Activated T-cell treated with anti-CD3 and anti-CD28 coated beads, Interleukin-2, amount 50 U/mL, for 24 hours (primary cell): ENCODE data around the gene B3GNT4.

Experiments used
- DNase-seq: peaks from one replicate; pipeline ENCODE4 v3.0.0-alpha.2; 2020
- H3K27ac Mint-ChIP-seq: 2 replicates; pipeline ENCODE4 v1.8.0; 2020; ENCODE audit warnings: mild to moderate bottlenecking, mixed read lengths
- H3K27me3 Mint-ChIP-seq: 2 replicates; pipeline ENCODE4 v1.8.0; 2020; ENCODE audit warnings: mixed read lengths
- H3K36me3 Mint-ChIP-seq: 2 replicates; pipeline ENCODE4 v1.8.0; 2020; ENCODE audit warnings: low read depth, mixed read lengths
- H3K4me1 Mint-ChIP-seq: 2 replicates; pipeline ENCODE4 v1.8.0; 2020; ENCODE audit warnings: low read depth, mixed read lengths
- H3K4me3 Mint-ChIP-seq: 2 replicates; pipeline ENCODE4 v1.8.0; 2020; ENCODE audit warnings: mild to moderate bottlenecking, moderate library complexity, mixed read lengths
- H3K9me3 Mint-ChIP-seq: 2 replicates; pipeline ENCODE4 v1.8.0; 2020; ENCODE audit warnings: mixed read lengths

The B3GNT4 gene

DNA sequence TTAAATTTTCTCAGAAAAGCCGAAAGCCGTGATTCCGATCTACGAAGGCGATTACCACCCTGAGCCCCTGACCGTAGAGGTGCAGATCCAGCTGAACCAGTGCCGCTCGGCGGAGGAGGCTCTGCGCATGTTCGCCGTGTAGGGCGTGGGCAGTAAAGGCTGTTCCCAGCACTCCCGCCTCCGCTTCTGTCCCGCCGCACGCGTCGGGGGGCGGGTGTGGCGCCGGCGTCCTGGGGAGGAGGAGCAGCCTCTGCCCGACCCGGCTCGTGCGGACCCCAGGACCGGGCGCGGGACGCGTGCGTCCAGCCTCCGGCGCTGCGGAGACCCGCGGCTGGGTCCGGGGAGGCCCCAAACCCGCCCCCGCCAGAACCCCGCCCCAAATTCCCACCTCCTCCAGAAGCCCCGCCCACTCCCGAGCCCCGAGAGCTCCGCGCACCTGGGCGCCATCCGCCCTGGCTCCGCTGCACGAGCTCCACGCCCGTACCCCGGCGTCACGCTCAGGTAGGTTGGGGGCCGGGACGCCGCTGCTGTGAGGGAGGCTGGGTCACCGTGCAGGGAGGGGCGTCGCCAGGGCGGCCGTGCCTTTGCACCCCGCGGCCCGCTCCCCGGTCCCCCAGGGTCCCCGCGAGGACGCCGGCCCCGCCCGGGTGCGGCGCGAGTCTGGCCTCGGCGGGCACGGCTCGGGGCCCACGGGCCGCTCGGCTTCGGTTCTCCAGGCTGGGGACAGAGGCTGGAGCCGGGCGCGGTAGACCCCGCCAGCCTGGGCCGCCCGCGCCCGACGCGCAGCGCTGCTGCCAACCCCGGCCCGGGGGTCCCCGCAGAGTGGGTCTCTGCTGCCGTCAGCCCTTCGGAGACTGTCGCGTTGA, at the start of gene B3GNT4:
Gene B3GNT4 (plus strand): TSS at position 409 of the 866 bp plus-strand sequence. CDS start 910 bp downstream, outside the sequence.
- Mint-ChIP-seq H3K27me3 (peaks cover 31% of the 10 kb centered on the region), H3K9me3 (no peaks in the 10 kb centered on the region), H3K27ac (no peak within 1 kb of the TSS), H3K4me3 (peak within 1 kb of the TSS; percentile 77), H3K36me3 (peaks cover 22% of the 10 kb centered on the region), H3K4me1 (peaks cover 14% of the 10 kb centered on the region)
- DNase-seq = peak; percentile 79

- Mint-ChIP-seq H3K27me3 (no peaks in the 10 kb centered on the region), H3K9me3 (no peaks in the 10 kb centered on the region), H3K4me1 (no peaks in the 10 kb centered on the region), H3K27ac (no peak overlapping the region), H3K36me3 (no peaks in the 10 kb centered on the region), H3K4me3 (no peak overlapping the region)
- no peak for DNase-seq
Measured at GRCh38 chr12:122155705-122156104, 47.8 kb upstream of the B3GNT4 start.

DNA sequence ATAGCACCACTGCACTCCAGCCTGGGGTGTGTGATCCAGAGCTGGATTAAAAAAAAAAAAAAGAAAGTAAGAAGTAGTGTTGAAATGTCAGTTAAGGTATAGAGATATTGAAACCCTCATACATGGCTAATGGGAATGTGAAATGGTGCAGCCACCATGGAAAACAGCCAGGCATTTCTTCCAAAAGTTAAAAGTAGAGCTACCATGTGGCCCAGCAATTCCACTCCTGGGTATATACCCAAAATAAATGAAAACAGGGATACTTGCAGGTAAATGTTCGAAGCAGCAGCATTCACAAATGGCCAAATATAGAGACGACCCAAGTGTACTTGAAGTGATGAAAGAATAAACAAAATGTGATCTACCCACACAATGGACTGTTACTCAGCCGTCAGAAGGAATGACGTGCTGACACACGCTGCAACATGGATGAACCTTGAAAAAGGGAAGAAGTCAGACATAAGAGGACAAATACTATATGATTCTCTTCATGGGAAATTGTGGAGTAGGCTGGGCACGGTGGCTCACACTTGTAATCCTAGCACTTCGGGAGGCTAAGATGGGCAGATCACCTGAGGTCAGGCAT, 44.7 kb upstream of the B3GNT4 start:
- Mint-ChIP-seq H3K27me3 (no peaks in the 10 kb centered on the region), H3K9me3 (no peaks in the 10 kb centered on the region), H3K4me1 (peaks cover 12% of the 10 kb centered on the region), H3K27ac (no peak overlapping the region), H3K4me3 (no peak overlapping the region), H3K36me3 (no peaks in the 10 kb centered on the region)
- no peak for DNase-seq

GRCh38 chr12:122159882-122160281, 43.6 kb upstream of the B3GNT4 start:
- H3K27ac Mint-ChIP-seq = no peak overlapping the region

GRCh38 chr12:122160761-122161160, 42.7 kb upstream of the B3GNT4 start:
- no peak for DNase-seq
- Mint-ChIP-seq H3K27me3 (peaks cover 7% of the 10 kb centered on the region), H3K4me1 (peaks cover 12% of the 10 kb centered on the region), H3K36me3 (no peaks in the 10 kb centered on the region), H3K4me3 (no peak overlapping the region), H3K9me3 (no peaks in the 10 kb centered on the region), H3K27ac (no peak overlapping the region)

More at GRCh38 chr12:122159882-122160281, 43.6 kb upstream of the B3GNT4 start:
- DNase-seq = no peak
- H3K9me3 Mint-ChIP-seq = no peaks in the 10 kb centered on the region
- peaks cover 12% of the 10 kb centered on the region for H3K4me1 Mint-ChIP-seq
- H3K4me3 Mint-ChIP-seq = no peak overlapping the region
- H3K36me3 Mint-ChIP-seq = no peaks in the 10 kb centered on the region
- H3K27me3 Mint-ChIP-seq = peaks cover 4% of the 10 kb centered on the region

DNA sequence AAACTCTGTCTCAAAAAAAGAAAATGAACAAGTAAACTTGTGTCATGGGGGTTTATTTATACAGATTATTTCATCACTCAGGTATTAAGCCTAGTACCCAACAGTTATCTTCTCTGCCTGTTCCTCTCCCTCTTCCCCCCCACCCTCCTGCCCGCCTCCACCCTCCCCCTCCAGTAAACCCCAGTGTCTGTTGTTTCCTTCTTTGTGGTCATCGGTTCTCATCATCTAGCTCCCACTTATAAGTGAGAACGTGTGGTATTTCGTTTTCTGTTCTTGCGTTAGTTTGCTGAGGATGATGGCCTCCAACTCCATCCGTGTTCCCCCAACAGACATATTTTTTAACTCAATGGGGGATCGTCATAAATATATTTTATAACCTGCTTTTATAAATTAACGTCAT, 41.8 kb upstream of the B3GNT4 start:
- Mint-ChIP-seq H3K4me1 (peaks cover 16% of the 10 kb centered on the region), H3K36me3 (no peaks in the 10 kb centered on the region), H3K27ac (no peak overlapping the region), H3K9me3 (no peaks in the 10 kb centered on the region), H3K27me3 (peaks cover 7% of the 10 kb centered on the region), H3K4me3 (no peak overlapping the region)
- DNase-seq = no peak

- Mint-ChIP-seq H3K27me3 (peaks cover 15% of the 10 kb centered on the region), H3K9me3 (no peaks in the 10 kb centered on the region), H3K36me3 (no peaks in the 10 kb centered on the region), H3K4me3 (no peak overlapping the region), H3K27ac (no peak overlapping the region), H3K4me1 (peaks cover 24% of the 10 kb centered on the region)
- no peak for DNase-seq
Measured at GRCh38 chr12:122162976-122163375, 40.5 kb upstream of the B3GNT4 start.

DNA sequence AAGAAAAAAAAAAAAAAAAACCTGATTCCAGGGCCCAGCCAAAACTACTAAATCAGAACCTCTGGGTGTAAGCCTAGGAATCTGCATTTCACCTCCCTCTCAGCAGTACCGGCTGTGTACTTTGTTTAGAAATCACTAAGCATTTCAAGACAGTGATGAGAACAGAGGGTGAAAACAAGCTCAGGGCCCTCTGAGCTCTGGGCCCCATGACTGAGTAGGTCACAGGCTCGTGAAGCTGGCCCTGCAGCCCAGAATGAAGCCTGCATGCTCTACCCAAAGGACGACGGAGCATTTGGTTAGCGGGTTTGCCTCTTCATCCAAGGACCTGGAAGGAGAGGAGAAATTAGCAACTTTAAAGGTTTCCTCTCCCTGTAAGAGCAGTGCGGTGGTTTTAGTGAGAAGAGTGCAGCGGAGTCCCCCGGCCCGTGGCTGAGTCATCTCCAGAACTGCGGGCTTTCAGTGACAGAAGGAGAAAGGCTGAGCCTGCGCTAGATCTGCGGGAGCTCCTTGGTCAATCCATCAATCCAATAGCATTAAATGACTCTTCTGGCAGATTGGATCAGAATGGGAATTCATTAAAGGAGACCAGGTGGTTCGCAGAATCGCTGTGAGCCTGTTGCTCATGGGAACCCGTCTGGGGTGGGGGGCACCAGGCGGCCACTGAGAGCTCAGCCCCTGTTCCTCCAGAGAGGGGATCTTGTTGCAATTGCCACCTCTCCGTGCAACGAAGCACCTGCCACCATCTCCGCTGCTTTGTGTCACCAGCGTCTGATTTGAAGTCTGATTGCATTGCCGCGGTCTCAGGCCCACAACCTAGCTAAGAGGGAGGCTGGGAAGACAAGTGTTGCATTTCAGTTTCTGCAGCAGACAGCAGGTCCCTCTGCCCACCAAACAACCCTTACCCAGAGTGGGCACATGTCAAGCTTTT, 36.8 kb upstream of the B3GNT4 start:
- H3K27me3 Mint-ChIP-seq = peaks cover 20% of the 10 kb centered on the region
- H3K9me3 Mint-ChIP-seq = no peaks in the 10 kb centered on the region
- H3K27ac Mint-ChIP-seq = peak overlapping the region; percentile 72
- H3K4me3 Mint-ChIP-seq = peak overlapping the region; percentile 16
- H3K36me3 Mint-ChIP-seq = no peaks in the 10 kb centered on the region
- peak; percentile 60 for DNase-seq
- H3K4me1 Mint-ChIP-seq = peaks cover 21% of the 10 kb centered on the region

GRCh38 chr12:122167356-122167925, 36.1 kb upstream of the B3GNT4 start:
- peaks cover 14% of the 10 kb centered on the region for H3K4me1 Mint-ChIP-seq
- DNase-seq = no peak
- no peaks in the 10 kb centered on the region for H3K9me3 Mint-ChIP-seq
- H3K27ac Mint-ChIP-seq = peak overlapping the region; percentile 72
- no peaks in the 10 kb centered on the region for H3K36me3 Mint-ChIP-seq
- peaks cover 20% of the 10 kb centered on the region for H3K27me3 Mint-ChIP-seq
- H3K4me3 Mint-ChIP-seq = peak overlapping the region; percentile 16

- Mint-ChIP-seq H3K9me3 (no peaks in the 10 kb centered on the region), H3K27ac (no peak overlapping the region), H3K4me1 (peaks cover 12% of the 10 kb centered on the region), H3K4me3 (no peak overlapping the region), H3K27me3 (peaks cover 26% of the 10 kb centered on the region), H3K36me3 (no peaks in the 10 kb centered on the region)
- no peak for DNase-seq
Measured at GRCh38 chr12:122168492-122168891, 35.0 kb upstream of the B3GNT4 start.

- H3K27ac Mint-ChIP-seq = no peak overlapping the region
- no peaks in the 10 kb centered on the region for H3K36me3 Mint-ChIP-seq
- no peak for DNase-seq
- H3K4me1 Mint-ChIP-seq = peaks cover 23% of the 10 kb centered on the region
- H3K27me3 Mint-ChIP-seq = peaks cover 20% of the 10 kb centered on the region
- H3K4me3 Mint-ChIP-seq = no peak overlapping the region
- H3K9me3 Mint-ChIP-seq = no peaks in the 10 kb centered on the region
Measured at GRCh38 chr12:122171399-122171798, 32.1 kb upstream of the B3GNT4 start.

DNA sequence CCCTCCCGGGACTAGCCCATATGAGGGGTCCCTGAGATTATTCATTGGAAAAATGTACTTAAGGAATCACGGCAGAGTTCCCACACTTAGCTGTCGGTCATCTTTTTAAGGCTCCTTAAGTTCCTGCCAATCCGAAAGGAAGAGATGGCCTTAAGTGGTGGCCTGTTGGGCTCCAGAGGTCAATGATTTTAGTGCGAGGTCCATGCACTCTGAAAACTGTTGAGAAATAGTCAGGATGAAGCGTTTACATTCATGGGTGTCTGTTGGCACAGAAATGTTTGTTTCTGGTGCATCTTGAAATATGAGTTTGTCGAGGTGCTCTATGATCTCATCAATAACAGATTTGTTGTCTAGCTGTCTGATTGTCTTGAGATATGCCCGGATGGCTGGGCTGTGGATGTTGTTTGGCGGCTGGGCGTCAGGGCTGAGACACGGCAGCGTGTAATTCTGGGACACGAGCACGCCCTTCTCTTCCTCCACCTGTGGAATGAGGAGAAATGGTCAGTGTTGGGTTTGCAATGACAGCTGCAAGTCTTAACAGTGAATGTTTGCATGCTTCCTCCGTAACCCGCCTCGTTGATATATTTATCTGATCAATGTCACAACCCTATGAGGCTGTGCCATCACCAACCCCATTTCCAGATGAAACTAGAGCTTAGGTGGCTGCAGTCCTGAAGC, 31.1 kb upstream of the B3GNT4 start:
- no peak overlapping the region for H3K27ac Mint-ChIP-seq
- DNase-seq = no peak
- no peaks in the 10 kb centered on the region for H3K36me3 Mint-ChIP-seq
- no peak overlapping the region for H3K4me3 Mint-ChIP-seq
- no peaks in the 10 kb centered on the region for H3K9me3 Mint-ChIP-seq
- peaks cover 13% of the 10 kb centered on the region for H3K4me1 Mint-ChIP-seq
- peaks cover 12% of the 10 kb centered on the region for H3K27me3 Mint-ChIP-seq

DNA sequence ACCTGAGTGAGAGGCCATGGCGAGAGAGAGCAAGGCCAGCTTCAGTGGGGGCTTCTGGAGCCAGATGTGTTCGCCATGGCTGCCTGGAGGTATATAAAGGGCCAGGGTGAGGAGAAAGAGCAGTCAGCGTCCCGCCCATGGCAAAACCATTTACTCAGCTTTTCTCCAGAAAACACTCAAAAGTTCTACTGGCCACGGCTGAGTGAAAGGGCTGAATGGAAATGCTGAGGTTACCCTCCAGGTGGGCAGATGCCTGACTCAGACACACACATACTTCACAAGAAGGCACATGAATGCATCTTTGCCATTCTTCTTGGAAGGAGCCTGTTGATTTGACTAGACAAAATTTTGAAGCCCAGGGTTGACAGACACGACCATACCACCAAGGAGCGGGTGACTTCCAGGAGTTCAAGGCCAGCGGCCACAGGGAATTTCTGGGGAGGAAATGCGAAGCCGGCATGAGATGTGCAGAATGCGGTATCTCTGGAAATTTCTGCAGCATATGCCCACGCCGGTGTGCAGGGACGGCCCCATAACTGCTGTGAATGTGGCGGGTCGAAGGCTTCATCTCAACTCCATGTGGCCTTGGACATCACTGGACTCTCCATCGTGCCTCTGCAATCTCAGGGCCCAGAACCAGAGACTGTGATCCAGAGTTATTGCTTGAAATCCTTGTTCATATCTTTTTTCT, 29.2 kb upstream of the B3GNT4 start, which contains the start of gene IL31:
Gene IL31 (minus strand): TSS at position 67 of the 691 bp plus-strand sequence. CDS start 49 bp downstream, at position 18.
- no peaks in the 10 kb centered on the region for H3K9me3 Mint-ChIP-seq
- H3K36me3 Mint-ChIP-seq = no peaks in the 10 kb centered on the region
- peaks cover 12% of the 10 kb centered on the region for H3K4me1 Mint-ChIP-seq
- peaks cover 6% of the 10 kb centered on the region for H3K27me3 Mint-ChIP-seq
- no peak within 1 kb of the TSS for H3K4me3 Mint-ChIP-seq
- H3K27ac Mint-ChIP-seq = peak within 1 kb of the TSS; percentile 18
- no peak for DNase-seq
